OCI-LY7 (cell line): ENCODE results near the gene LIN52. TPM values are rescaled to one million over a fixed set of nuclear protein-coding genes. Genes with fewer than 3 reads are reported as not detected.

Experiments used
- BruUV-seq: library from RNA; stranded (reverse); fragments of 400-500 nt; replicated peaks from 2 replicates; lab custom pipeline; 2021; lab: Mats Ljungman, UMichigan
- CTCF ChIA-PET: fragments of 300-600 bp; sonication (Branson Sonifier 250); formaldehyde crosslinking; loops from one replicate; lab custom pipeline; 2022; ENCODE audit warnings: antibody characterized with exemption; ENCODE audit not compliant: unreplicated experiment; lab: Charles Lee
- POLR2A ChIA-PET: fragments of 300-600 bp; sonication (Branson Sonifier 250); formaldehyde crosslinking; loops from one replicate; lab custom pipeline; 2022; ENCODE audit warnings: antibody characterized with exemption; lab: Charles Lee
- DNase-seq: peaks from one replicate; pipeline ENCODE4 v3.0.0-alpha.2; 2015; ENCODE audit warnings: low spot score
- H2AFZ ChIP-seq: fragments of 200-600 bp; sonication (generic), shearing (Covaris generic); 2 replicates; pipeline ENCODE4 v1.6.1; 2014; ENCODE audit warnings: mild to moderate bottlenecking, antibody characterized with exemption, low read length, moderate library complexity
- H3K27ac ChIP-seq: fragments of 200-600 bp; sonication (generic); 2 replicates; pipeline ENCODE4 v1.5.1; 2014; ENCODE audit warnings: mixed run types, low read depth, mild to moderate bottlenecking, moderate library complexity, low read length, inconsistent platforms; ENCODE audit not compliant: poor library complexity, severe bottlenecking
- H3K36me3 ChIP-seq: fragments of 200-600 bp; sonication (generic); 2 replicates; pipeline ENCODE4 v1.6.1; 2014; ENCODE audit warnings: mild to moderate bottlenecking, antibody characterized with exemption, low read length, moderate library complexity, mixed read lengths; ENCODE audit not compliant: insufficient read depth
- H3K4me1 ChIP-seq: fragments of 200-600 bp; sonication (generic); 2 replicates; pipeline ENCODE4 v1.5.1; 2014; ENCODE audit warnings: mild to moderate bottlenecking, low read length; ENCODE audit not compliant: insufficient read depth, poor library complexity, severe bottlenecking
- H3K4me2 ChIP-seq: fragments of 200-600 bp; sonication (generic); 2 replicates; pipeline ENCODE4 v1.6.1; 2014; ENCODE audit warnings: mild to moderate bottlenecking, low read length
- H3K4me3 ChIP-seq: fragments of 200-600 bp; sonication (generic); 2 replicates; pipeline ENCODE4 v1.5.1; 2014; ENCODE audit warnings: mild to moderate bottlenecking, low read depth, low read length; ENCODE audit not compliant: poor library complexity, severe bottlenecking
- H3K79me2 ChIP-seq: fragments of 200-600 bp; sonication (generic); 2 replicates; pipeline ENCODE4 v1.6.1; 2016; ENCODE audit warnings: low read depth, mild to moderate bottlenecking, low read length, moderate library complexity, mixed read lengths; ENCODE audit not compliant: insufficient read depth
- H3K9me2 ChIP-seq: fragments of 200-600 bp; sonication (generic); 2 replicates; pipeline ENCODE4 v1.6.1; 2016; ENCODE audit warnings: mild to moderate bottlenecking, low read length, mixed read lengths; ENCODE audit not compliant: insufficient read depth
- H3K9me3 ChIP-seq: fragments of 200-600 bp; sonication (generic); 2 replicates; pipeline ENCODE4 v1.6.1; 2014; ENCODE audit warnings: mild to moderate bottlenecking, mixed run types, low read length, mixed read lengths
- H4K20me1 ChIP-seq: fragments of 200-600 bp; sonication (generic); 2 replicates; pipeline ENCODE4 v1.6.1; 2014; ENCODE audit warnings: mild to moderate bottlenecking, antibody characterized with exemption, low read length, moderate library complexity, mixed read lengths; ENCODE audit not compliant: insufficient read depth
- EZH2phosphoT487 ChIP-seq: fragments of 200-600 bp; sonication (generic); IDR thresholded peaks from 2 replicates; pipeline ENCODE4 v1.6.1; 2018; ENCODE audit warnings: low read depth, borderline replicate concordance, mild to moderate bottlenecking, mixed run types, antibody characterized with exemption, low read length, moderate library complexity, mixed read lengths
- intact Hi-C: fragments of 100-400 bp; cut with micrococcal nuclease; formaldehyde crosslinking; loops from one replicate; pipeline ENCODE4 v1.10.0; 2022; ENCODE audit not compliant: unreplicated experiment
- total RNA-seq, 2 experiments: library from RNA; depleted of rRNA in 1 of 2; stranded (reverse); fragments of >200 nt in 1 of 2; shearing (Covaris generic) in 1 of 2; gene quantifications; 2 replicates each; pipeline ENCODE4 v1.2.3, GENCODE V29; 2014 to 2022
- TF ChIP-seq, protein P1 (sequence below): fragments of 200-600 bp; sonication (generic); conservative IDR thresholded peaks from 2 replicates; pipeline ENCODE4 v1.5.1; 2014; ENCODE audit warnings: mild to moderate bottlenecking, antibody characterized with exemption, low read length, moderate library complexity, mixed read lengths

Gene LIN52
- total RNA-seq, 2 experiments from 2014 or later: 9.8 to 18.0 TPM

- Histone ChIP-seq H4K20me1 (no peaks in the 10 kb centered on the region; the same call in 1 of the 2 replicates), H3K4me1 (no peaks in the 10 kb centered on the region), H3K4me2 (no peak overlapping the region), H3K9me2 (no peaks in the 10 kb centered on the region), H3K4me3 (no peak overlapping the region), H3K79me2 (no peaks in the 10 kb centered on the region), H2AFZ (no peak overlapping the region), H3K36me3 (no peaks in the 10 kb centered on the region), H3K9me3 (no peaks in the 10 kb centered on the region), H3K27ac (no peak overlapping the region)
- no peak for TF ChIP-seq EZH2phosphoT487
- TF ChIP-seq, protein P1, sequence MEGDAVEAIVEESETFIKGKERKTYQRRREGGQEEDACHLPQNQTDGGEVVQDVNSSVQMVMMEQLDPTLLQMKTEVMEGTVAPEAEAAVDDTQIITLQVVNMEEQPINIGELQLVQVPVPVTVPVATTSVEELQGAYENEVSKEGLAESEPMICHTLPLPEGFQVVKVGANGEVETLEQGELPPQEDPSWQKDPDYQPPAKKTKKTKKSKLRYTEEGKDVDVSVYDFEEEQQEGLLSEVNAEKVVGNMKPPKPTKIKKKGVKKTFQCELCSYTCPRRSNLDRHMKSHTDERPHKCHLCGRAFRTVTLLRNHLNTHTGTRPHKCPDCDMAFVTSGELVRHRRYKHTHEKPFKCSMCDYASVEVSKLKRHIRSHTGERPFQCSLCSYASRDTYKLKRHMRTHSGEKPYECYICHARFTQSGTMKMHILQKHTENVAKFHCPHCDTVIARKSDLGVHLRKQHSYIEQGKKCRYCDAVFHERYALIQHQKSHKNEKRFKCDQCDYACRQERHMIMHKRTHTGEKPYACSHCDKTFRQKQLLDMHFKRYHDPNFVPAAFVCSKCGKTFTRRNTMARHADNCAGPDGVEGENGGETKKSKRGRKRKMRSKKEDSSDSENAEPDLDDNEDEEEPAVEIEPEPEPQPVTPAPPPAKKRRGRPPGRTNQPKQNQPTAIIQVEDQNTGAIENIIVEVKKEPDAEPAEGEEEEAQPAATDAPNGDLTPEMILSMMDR: no peak
- ChIA-PET CTCF (no interaction called here), POLR2A (interaction anchor here (1.0 kb wide), 1 partner anchor 13 kb away, joined by 3 read pairs; no protein-coding TSS in a partner anchor)
- no peak for DNase-seq
- intact Hi-C loops: no loop called here
- BruUV-seq: no TSS peak
These were observed 123.9 kb downstream of the LIN52 start for GRCh38 chr14:74208642-74209041.

DNA sequence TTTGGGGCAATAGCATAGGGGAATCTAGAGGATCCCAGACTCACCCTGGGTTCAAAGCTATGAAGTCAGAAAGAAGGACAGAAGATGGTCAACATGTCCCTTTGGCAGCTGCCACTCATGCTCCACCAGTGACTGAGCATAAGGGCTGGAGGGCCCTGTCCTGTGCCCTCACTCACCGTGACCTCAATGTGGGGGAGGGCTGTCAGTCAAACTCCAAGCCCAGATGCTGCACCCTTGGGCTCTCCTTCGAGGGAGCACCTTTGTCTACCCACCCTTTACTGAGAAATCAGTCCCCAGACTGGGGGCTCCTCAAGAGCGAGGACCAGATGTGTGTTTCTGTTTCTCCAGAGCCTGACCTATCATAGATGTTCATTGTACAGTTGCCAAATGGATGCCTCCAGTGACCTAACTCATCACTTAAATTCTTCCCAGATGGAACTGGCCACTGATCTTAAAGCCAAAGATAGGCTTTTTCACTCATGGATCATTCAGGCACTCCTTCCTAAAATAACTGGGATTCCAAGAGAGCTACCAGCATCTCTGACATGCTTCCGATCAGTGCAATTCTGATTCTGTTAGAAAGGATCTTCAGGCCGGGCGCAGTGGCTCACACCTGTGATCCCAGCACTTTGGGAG lies 127.3 kb downstream of the LIN52 start:
- ChIA-PET POLR2A (no interaction called here), CTCF (no interaction called here)
- H2AFZ ChIP-seq: no peak overlapping the region
- no TSS peak for BruUV-seq
- no peaks in the 10 kb centered on the region for H3K79me2 ChIP-seq
- H3K9me3 ChIP-seq: no peaks in the 10 kb centered on the region
- TF ChIP-seq, protein P1: no peak
- no peak for TF ChIP-seq EZH2phosphoT487
- intact Hi-C loops: no loop called here
- H3K36me3 ChIP-seq: no peaks in the 10 kb centered on the region
- H3K4me1 ChIP-seq: no peaks in the 10 kb centered on the region
- H3K27ac ChIP-seq: no peak overlapping the region
- no peaks in the 10 kb centered on the region; the same call in 1 of the 2 replicates for H4K20me1 ChIP-seq
- H3K4me2 ChIP-seq: no peak overlapping the region
- no peaks in the 10 kb centered on the region for H3K9me2 ChIP-seq
- DNase-seq: no peak
- no peak overlapping the region for H3K4me3 ChIP-seq
